HepG2 (cell line): Measurements from ENCODE around the gene LBX2. TPM values are rescaled to one million over a fixed set of nuclear protein-coding genes. Genes with fewer than 3 reads are reported as not detected.

Source experiments
- BRF2 ChIP-seq: sonication (generic); formaldehyde crosslinking; IDR thresholded peaks from 2 replicates; pipeline ENCODE4 v1.8.1; 2022; ENCODE audit warnings: mild to moderate bottlenecking, missing genetic modification reagents
- CEBPB ChIP-seq: IDR thresholded peaks from 2 replicates; pipeline ENCODE4 v1.6.1; 2011; ENCODE audit warnings: low read depth, low read length, improper control_type of control experiment, borderline replicate concordance
- GPN1 ChIP-seq: sonication (generic); formaldehyde crosslinking; IDR thresholded peaks from 2 replicates; pipeline ENCODE4 v1.5.1; 2020; ENCODE audit warnings: missing genetic modification reagents, borderline replicate concordance
- HBP1 ChIP-seq: IDR thresholded peaks from 2 replicates; pipeline ENCODE4 v1.6.1; 2016; ENCODE audit warnings: low read depth, control low read depth
- ISL2 ChIP-seq: sonication (generic); formaldehyde crosslinking; IDR thresholded peaks from 2 replicates; pipeline ENCODE4 v1.5.0; 2020; ENCODE audit warnings: missing genetic modification reagents
- NFE2 ChIP-seq: sonication (generic); formaldehyde crosslinking; IDR thresholded peaks from 2 replicates; pipeline ENCODE4 v1.4.0; 2020; ENCODE audit warnings: missing genetic modification reagents
- NFYB ChIP-seq: sonication (generic); formaldehyde crosslinking; IDR thresholded peaks from 2 replicates; pipeline ENCODE4 v1.4.0; 2020; ENCODE audit warnings: missing genetic modification reagents
- PAXIP1 ChIP-seq: sonication (generic); formaldehyde crosslinking; conservative IDR thresholded peaks from 2 replicates; pipeline ENCODE4 v1.4.0; 2020; ENCODE audit warnings: mild to moderate bottlenecking, missing genetic modification reagents, moderate library complexity
- SIN3B ChIP-seq: fragments of 150-350 bp; IDR thresholded peaks from 2 replicates; pipeline ENCODE4 v1.6.1; 2014; ENCODE audit warnings: low read length
- THAP8 ChIP-seq: sonication (generic); formaldehyde crosslinking; IDR thresholded peaks from 2 replicates; pipeline ENCODE4 v1.5.1; 2020; ENCODE audit warnings: missing genetic modification reagents, mild to moderate bottlenecking, borderline replicate concordance
- XRCC5 ChIP-seq: fragments of 200-400 bp; formaldehyde crosslinking; optimal IDR thresholded peaks from 2 replicates; pipeline ENCODE3; 2017; ENCODE audit warnings: mild to moderate bottlenecking, low read length
- YEATS4 ChIP-seq: sonication (generic); formaldehyde crosslinking; IDR thresholded peaks from 2 replicates; pipeline ENCODE4 v1.4.0; 2020; ENCODE audit warnings: missing genetic modification reagents, borderline replicate concordance
- ZBTB20 ChIP-seq: sonication (generic); formaldehyde crosslinking; IDR thresholded peaks from 2 replicates; pipeline ENCODE4 v1.8.1; 2023; ENCODE audit warnings: missing genetic modification reagents, low read depth, mild to moderate bottlenecking, borderline replicate concordance
- ZNF101 ChIP-seq: sonication (generic); formaldehyde crosslinking; IDR thresholded peaks from 2 replicates; pipeline ENCODE4 v1.4.0; 2020; ENCODE audit warnings: mild to moderate bottlenecking, low read depth, missing genetic modification reagents, borderline replicate concordance
- ZNF224 ChIP-seq: sonication (generic); formaldehyde crosslinking; IDR thresholded peaks from 2 replicates; pipeline ENCODE4 v1.5.0; 2020; ENCODE audit warnings: mild to moderate bottlenecking, missing genetic modification reagents
- ZNF367 ChIP-seq: sonication (generic); formaldehyde crosslinking; IDR thresholded peaks from 2 replicates; pipeline ENCODE4 v1.4.0; 2020; ENCODE audit warnings: missing genetic modification reagents, borderline replicate concordance
- ZNF569 ChIP-seq: sonication (generic); formaldehyde crosslinking; IDR thresholded peaks from 2 replicates; pipeline ENCODE4 v1.5.0; 2020; ENCODE audit warnings: mild to moderate bottlenecking, missing genetic modification reagents, moderate library complexity, borderline replicate concordance
- ZNF75D ChIP-seq: sonication (generic); formaldehyde crosslinking; IDR thresholded peaks from 2 replicates; pipeline ENCODE4 v1.8.1; 2023; ENCODE audit warnings: missing genetic modification reagents, mild to moderate bottlenecking, borderline replicate concordance
- ZSCAN20 ChIP-seq: sonication (generic); formaldehyde crosslinking; IDR thresholded peaks from 2 replicates; pipeline ENCODE4 v1.4.0; 2020; ENCODE audit warnings: missing genetic modification reagents, mild to moderate bottlenecking, borderline replicate concordance
- polyA plus RNA-seq, 8 experiments: library from polyadenylated mRNA; depleted of rRNA in 3 of 8; stranded (reverse) in 7 of 8; unstranded in 1 of 8; fragments of >200 nt; fragmentation: Illumina TruSeq in 4 of 8; extraction: Trizol in 4 of 8; gene quantifications; 2 replicates each; pipeline versions ENCODE4 v1.2.1 to v1.2.3, GENCODE V29; 2011 to 2016; ENCODE audit warnings: low read depth in 4 of 8, missing spikeins in 1 of 8, mixed read lengths in 1 of 8; ENCODE audit not compliant: insufficient read depth in 1 of 8
- total RNA-seq, 5 experiments: library from RNA; depleted of rRNA; stranded (reverse); fragments of >200 nt; fragmentation: Illumina TruSeq; extraction: Trizol; gene quantifications; 2 replicates each; pipeline ENCODE4 v1.2.3, GENCODE V29; 2016; ENCODE audit warnings: low read depth in 1 of 5

Gene LBX2
- total and polyA plus RNA-seq, 2 of the 13 experiments (the other 11 are each of a cell fraction or from before 2014, with no cell fraction given) = 6.4 to 8.1 TPM

GRCh38 chr2:74454654-74455511 lies 44.5 kb downstream of the LBX2 start, which contains the start of gene INO80B (continued):
- TF ChIP-seq NFYB (CRISPR knock-in tag) (peak; percentile 67), ZNF101 (CRISPR knock-in tag) (no peak), ZNF569 (CRISPR knock-in tag) (0 out of 2 replicates have a peak, but pooled peaks have one; percentile 30), ZNF75D (CRISPR knock-in tag) (no peak), ISL2 (CRISPR knock-in tag) (peak; percentile 85), ZNF224 (CRISPR knock-in tag) (0 out of 2 replicates have a peak, but pooled peaks have one; percentile 34), CEBPB (peak; percentile 23; the same call in 1 of the 2 replicates), ZBTB20 (peak; percentile 82), NFE2 (CRISPR knock-in tag) (no peak), SIN3B (peak; percentile 94), YEATS4 (peak; percentile 89; the same call in 1 of the 2 replicates), THAP8 (CRISPR knock-in tag) (no peak), ZSCAN20 (CRISPR knock-in tag) (no peak), ZNF367 (CRISPR knock-in tag) (no peak), PAXIP1 (CRISPR knock-in tag) (peak; percentile 71), XRCC5 (peak; percentile 99), HBP1 (CRISPR knock-in tag) (peak; percentile 98), BRF2 (CRISPR knock-in tag) (peak; percentile 93), GPN1 (CRISPR knock-in tag) (no peak)
